GM12878 (cell line): ENCODE data around the gene MYO15B. TPM values are rescaled to one million over a fixed set of nuclear protein-coding genes. Genes with fewer than 3 reads are reported as not detected.

Experiments used
- ATAC-seq: fragments of 200-7000 bp; cut with Tn5 transposase; 3 replicates; pipeline ENCODE4 v1.9.1; 2020; ENCODE audit warnings: mild to moderate bottlenecking, moderate library complexity
- BruUV-seq: library from RNA; stranded (reverse); fragments of 400-500 nt; replicated peaks from 2 replicates; lab custom pipeline; 2021; lab: Mats Ljungman, UMichigan
- CTCF ChIA-PET: fragments of 300-600 bp; sonication (Branson Sonifier 250); formaldehyde crosslinking; extraction: SDS; loops from one replicate; lab custom pipeline; 2021; ENCODE audit warnings: inconsistent platforms; lab: Yijun Ruan, JAX
- POLR2A ChIA-PET: fragments of 350-600 bp; formaldehyde crosslinking; extraction: SDS; loops from one replicate; lab custom pipeline; 2021; ENCODE audit warnings: inconsistent platforms; lab: Charles Lee
- RAD21 ChIA-PET: fragments of 300-600 bp; sonication (Branson Sonifier 250); formaldehyde crosslinking; loops from one replicate; lab custom pipeline; 2023; ENCODE audit warnings: antibody characterized with exemption; ENCODE audit not compliant: unreplicated experiment; lab: Charles Lee
- SMC1A ChIA-PET: fragments of 300-600 bp; sonication (Branson Sonifier 250); formaldehyde crosslinking; loops from one replicate; lab custom pipeline; 2023; ENCODE audit not compliant: unreplicated experiment, uncharacterized antibody; lab: Charles Lee
- DNase-seq: peaks from one replicate; pipeline ENCODE4 v3.0.0-alpha.2; 2011; ENCODE audit warnings: low read depth, low spot score
- FAIRE-seq: peaks from 3 replicates; lab custom pipeline; 2011; peaks lifted over from hg19 to GRCh38; lab: Jason Lieb, UNC
- H2AFZ ChIP-seq: 2 replicates; pipeline ENCODE4 v1.6.0; 2011; ENCODE audit warnings: low read depth, low read length, control low read depth; ENCODE audit not compliant: control insufficient read depth
- H3K27ac ChIP-seq: 2 replicates; pipeline ENCODE4 v1.5.1; 2011; ENCODE audit warnings: control low read depth; ENCODE audit not compliant: control insufficient read depth, insufficient read depth
- H3K27me3 ChIP-seq, 2 experiments: replicated peaks in 1 of 2; 2 replicates each; pipeline versions ENCODE4 v1.6.0 to v1.6.1; 2011; ENCODE audit warnings: low read length in 1 of 2; ENCODE audit not compliant: control insufficient read depth in 2 of 2, insufficient read depth in 2 of 2
- H3K36me3 ChIP-seq, 2 experiments: 2 replicates each; pipeline ENCODE4 v1.5.1; 2011; ENCODE audit warnings: low read length in 1 of 2; ENCODE audit not compliant: control insufficient read depth in 2 of 2, insufficient read depth in 2 of 2
- H3K4me1 ChIP-seq: 2 replicates; pipeline ENCODE4 v1.6.1; 2011; ENCODE audit warnings: mild to moderate bottlenecking, low read length, moderate library complexity, mixed read lengths; ENCODE audit not compliant: control insufficient read depth, insufficient read depth
- H3K4me2 ChIP-seq: 2 replicates; pipeline ENCODE4 v1.6.0; 2011; ENCODE audit warnings: control low read depth; ENCODE audit not compliant: control insufficient read depth, insufficient read depth
- H3K4me3 ChIP-seq: fragments of 200-600 bp; sonication (generic); 2 replicates; pipeline ENCODE4 v1.5.1; 2016
- H3K79me2 ChIP-seq: 2 replicates; pipeline ENCODE4 v1.6.0; 2011; ENCODE audit warnings: low read length; ENCODE audit not compliant: control insufficient read depth, insufficient read depth
- H3K9ac ChIP-seq: 2 replicates; pipeline ENCODE4 v1.8.0; 2011; ENCODE audit warnings: low read length, control low read depth, mixed read lengths; ENCODE audit not compliant: control insufficient read depth, insufficient read depth
- H3K9me3 ChIP-seq: replicated peaks from 3 replicates; pipeline ENCODE4 v1.5.1; 2011; ENCODE audit warnings: mild to moderate bottlenecking, low read length; ENCODE audit not compliant: control insufficient read depth, insufficient read depth
- H4K20me1 ChIP-seq: 2 replicates; pipeline ENCODE4 v1.6.0; 2011; ENCODE audit not compliant: control insufficient read depth, insufficient read depth
- JUNB ChIP-seq: IDR thresholded peaks from 2 replicates; pipeline ENCODE4 v1.6.1; 2016; ENCODE audit warnings: antibody characterized with exemption, mild to moderate bottlenecking
- NFYB ChIP-seq: IDR thresholded peaks from 2 replicates; pipeline ENCODE4 v1.6.1; 2011; ENCODE audit warnings: low read depth, mild to moderate bottlenecking, low read length, improper control_type of control experiment, moderate library complexity; ENCODE audit not compliant: insufficient read depth
- PAX5 ChIP-seq: IDR thresholded peaks from 2 replicates; pipeline ENCODE4 v1.6.1; 2011; ENCODE audit warnings: low read depth, low read length, borderline replicate concordance
- WGBS: methylation state at CpG from one replicate; pipeline ENCODE4 v1.1.6; 2016; ENCODE audit warnings: low lambda C conversion rate; ENCODE audit not compliant: insufficient replicate concordance, insufficient coverage; ENCODE audit errors: missing lambda C conversion rate; 5-methylcytosine and 5-hydroxymethylcytosine counted together
- in situ Hi-C: fragments of 300-500 bp; cut with MboI; formaldehyde crosslinking; loops from 9 replicates; pipeline ENCODE4 v1.14.3; 2018; ENCODE audit warnings: mixed read lengths
- intact Hi-C: fragments of 100-400 bp; cut with micrococcal nuclease; formaldehyde crosslinking; loops from one replicate; pipeline ENCODE4 v1.14.2; 2022; ENCODE audit not compliant: unreplicated experiment
- polyA plus RNA-seq, 11 experiments: library from polyadenylated mRNA; depleted of rRNA in 4 of 11; unstranded in 6 of 11; stranded (reverse) in 5 of 11; fragments of >200 nt; fragmentation: Nextera tagmentation in 4 of 11; fragmentation: Illumina TruSeq in 1 of 11; extraction: Ambion mirVana in 4 of 11; extraction: Trizol in 1 of 11; gene quantifications; 1 replicate in 1 of 11; 2 replicates in 10 of 11; pipeline versions ENCODE4 v1.2.1 to v1.2.3, GENCODE V29; 2011 to 2016; ENCODE audit warnings: inconsistent platforms in 2 of 11, missing spikeins in 2 of 11, low read depth in 1 of 11
- total RNA-seq, 4 experiments: library from RNA; depleted of rRNA in 3 of 4; stranded (reverse); fragments of >200 nt in 3 of 4; fragmentation: Illumina TruSeq in 1 of 4; extraction: Trizol in 1 of 4; gene quantifications; 2 replicates each; pipeline versions ENCODE4 v1.2.1 to v1.2.3, GENCODE V29; 2013 to 2021
- TF ChIP-seq, protein P1 (sequence below): IDR thresholded peaks from 2 replicates; pipeline ENCODE4 v1.6.1; 2011; ENCODE audit warnings: borderline replicate concordance, low read depth, mild to moderate bottlenecking, moderate library complexity, mixed read lengths, low read length; ENCODE audit not compliant: insufficient read depth; ENCODE audit errors: extremely low read length
- TF ChIP-seq, protein P2 (sequence below): fragments of 450-650 bp; IDR thresholded peaks from 2 replicates; pipeline ENCODE4 v1.6.1; 2017; ENCODE audit warnings: mild to moderate bottlenecking

The MYO15B gene
- total and polyA plus RNA-seq, 10 of the 15 experiments (the other 5 are each of a cell fraction or from before 2014, with no cell fraction given): 0.67 to 15.4 (median 2.3) TPM; not detected in 1

DNA sequence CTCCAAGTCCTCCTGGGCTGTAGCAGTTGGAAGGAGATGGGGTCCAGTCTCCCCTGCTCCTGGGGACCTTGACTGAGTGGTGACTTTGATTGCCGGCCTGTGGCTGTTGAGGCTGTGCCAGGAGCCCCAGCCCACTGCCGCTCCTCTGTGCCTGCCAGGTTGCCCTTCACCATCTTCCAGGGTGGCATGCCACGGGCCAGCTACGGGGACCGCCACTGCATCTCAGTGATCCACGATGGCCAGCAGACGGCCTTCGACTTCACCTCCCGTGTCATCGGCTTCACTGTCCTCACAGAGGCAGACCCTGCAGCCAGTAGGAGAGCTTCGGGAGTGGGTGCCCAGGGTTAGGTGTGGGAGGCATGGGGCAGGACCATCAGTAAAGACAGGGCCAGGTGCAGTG, 23.4 kb upstream of the MYO15B start:
- Histone ChIP-seq H3K9me3 (no peaks in the 10 kb centered on the region), H3K27ac (no peak overlapping the region), H4K20me1 (no peaks in the 10 kb centered on the region), H3K27me3 (no peaks in the 10 kb centered on the region), H3K9ac (no peak overlapping the region), H3K4me1 (peaks cover 9% of the 10 kb centered on the region), H3K4me3 (no peak overlapping the region), H3K36me3 (no peaks in the 10 kb centered on the region), H2AFZ (no peak overlapping the region), H3K4me2 (no peak overlapping the region), H3K79me2 (no peaks in the 10 kb centered on the region)
- intact Hi-C loops: no loop called here
- SMC1A ChIA-PET: no interaction called here
- no peak for ATAC-seq
- RAD21 ChIA-PET: no interaction called here
- no TSS peak for BruUV-seq
- no peak for DNase-seq
- TF ChIP-seq, protein P1, sequence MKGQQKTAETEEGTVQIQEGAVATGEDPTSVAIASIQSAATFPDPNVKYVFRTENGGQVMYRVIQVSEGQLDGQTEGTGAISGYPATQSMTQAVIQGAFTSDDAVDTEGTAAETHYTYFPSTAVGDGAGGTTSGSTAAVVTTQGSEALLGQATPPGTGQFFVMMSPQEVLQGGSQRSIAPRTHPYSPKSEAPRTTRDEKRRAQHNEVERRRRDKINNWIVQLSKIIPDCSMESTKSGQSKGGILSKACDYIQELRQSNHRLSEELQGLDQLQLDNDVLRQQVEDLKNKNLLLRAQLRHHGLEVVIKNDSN: no peak
- TF ChIP-seq PAX5: no peak
- TF ChIP-seq JUNB: no peak
- TF ChIP-seq NFYB: no peak
- TF ChIP-seq, protein P2, sequence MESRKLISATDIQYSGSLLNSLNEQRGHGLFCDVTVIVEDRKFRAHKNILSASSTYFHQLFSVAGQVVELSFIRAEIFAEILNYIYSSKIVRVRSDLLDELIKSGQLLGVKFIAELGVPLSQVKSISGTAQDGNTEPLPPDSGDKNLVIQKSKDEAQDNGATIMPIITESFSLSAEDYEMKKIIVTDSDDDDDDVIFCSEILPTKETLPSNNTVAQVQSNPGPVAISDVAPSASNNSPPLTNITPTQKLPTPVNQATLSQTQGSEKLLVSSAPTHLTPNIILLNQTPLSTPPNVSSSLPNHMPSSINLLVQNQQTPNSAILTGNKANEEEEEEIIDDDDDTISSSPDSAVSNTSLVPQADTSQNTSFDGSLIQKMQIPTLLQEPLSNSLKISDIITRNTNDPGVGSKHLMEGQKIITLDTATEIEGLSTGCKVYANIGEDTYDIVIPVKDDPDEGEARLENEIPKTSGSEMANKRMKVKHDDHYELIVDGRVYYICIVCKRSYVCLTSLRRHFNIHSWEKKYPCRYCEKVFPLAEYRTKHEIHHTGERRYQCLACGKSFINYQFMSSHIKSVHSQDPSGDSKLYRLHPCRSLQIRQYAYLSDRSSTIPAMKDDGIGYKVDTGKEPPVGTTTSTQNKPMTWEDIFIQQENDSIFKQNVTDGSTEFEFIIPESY: no peak
- 51% methylated on average over 6 of the region's 11 CpGs for WGBS
- POLR2A ChIA-PET: no interaction called here
- CTCF ChIA-PET: no interaction called here
- in situ Hi-C loops: no loop called here
- no peak for FAIRE-seq
